H1 (cell line): ENCODE results near the gene DHDDS.

ENCODE experiments used
- POLR2AphosphoS5 ChIP-seq: IDR thresholded peaks from 2 replicates; pipeline ENCODE4 v1.6.1; 2011; ENCODE audit warnings: low read depth, low read length
- TF ChIP-seq, protein P1 (sequence below): IDR thresholded peaks from 2 replicates; pipeline ENCODE4 v1.6.1; 2011; ENCODE audit warnings: low read depth, mild to moderate bottlenecking, low read length; ENCODE audit not compliant: insufficient read depth

DNA sequence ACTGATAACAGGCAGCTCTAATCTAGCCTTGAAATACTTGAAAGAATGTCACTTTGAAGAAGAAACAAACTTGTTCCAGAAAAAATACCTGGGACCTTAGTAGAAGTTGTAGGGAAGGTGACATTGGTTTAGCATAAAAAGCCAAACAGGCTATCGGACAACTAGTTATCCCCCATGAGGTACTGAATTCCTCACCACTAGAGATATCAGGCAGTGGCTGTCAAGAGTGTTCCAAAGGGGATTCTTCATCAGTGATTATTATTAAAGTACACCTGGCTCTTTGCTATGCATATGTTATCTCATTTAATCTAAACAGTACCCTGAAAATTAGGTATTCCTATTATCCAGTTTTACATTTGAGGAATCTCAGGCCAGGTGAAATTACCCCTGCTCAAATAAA, 27.0 kb downstream of the DHDDS start:
- no peak for TF ChIP-seq POLR2AphosphoS5
- TF ChIP-seq, protein P1, sequence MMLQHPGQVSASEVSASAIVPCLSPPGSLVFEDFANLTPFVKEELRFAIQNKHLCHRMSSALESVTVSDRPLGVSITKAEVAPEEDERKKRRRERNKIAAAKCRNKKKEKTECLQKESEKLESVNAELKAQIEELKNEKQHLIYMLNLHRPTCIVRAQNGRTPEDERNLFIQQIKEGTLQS = no peak
